ENCODE data around the gene DDX17.

The DDX17 gene

GRCh38 chr22:38467438-38467903 lies 38.6 kb downstream of the DDX17 start:
- no peak for TF ChIP-seq CTCF (IDR thresholded peaks at IDR 0.05; ENCODE audit: borderline replicate concordance, insufficient read depth, low read depth, low read length)
- no peak overlapping the region for H3K4me3 ChIP-seq (ENCODE audit: low read depth, low read length)

GRCh38 chr22:38465673-38466490 lies 40.2 kb downstream of the DDX17 start:
- no peak overlapping the region for H3K4me3 ChIP-seq (ENCODE audit: low read depth, low read length)
- TF ChIP-seq CTCF (IDR thresholded peaks at IDR 0.05; ENCODE audit: borderline replicate concordance, insufficient read depth, low read depth, low read length) = no peak

- no peak for TF ChIP-seq CTCF (IDR thresholded peaks at IDR 0.05; ENCODE audit: borderline replicate concordance, insufficient read depth, low read depth, low read length)
- no peak overlapping the region for H3K4me3 ChIP-seq (ENCODE audit: low read depth, low read length)
Observed at GRCh38 chr22:38464992-38465672, 41.0 kb downstream of the DDX17 start.

GRCh38 chr22:38462960-38463784 lies 42.9 kb downstream of the DDX17 start:
- no peak overlapping the region for H3K4me3 ChIP-seq (ENCODE audit: low read depth, low read length)
- TF ChIP-seq CTCF (IDR thresholded peaks at IDR 0.05; ENCODE audit: borderline replicate concordance, insufficient read depth, low read depth, low read length) = no peak

GRCh38 chr22:38461414-38462081 lies 44.6 kb downstream of the DDX17 start:
- no peak overlapping the region for H3K4me3 ChIP-seq (ENCODE audit: low read depth, low read length)

More at GRCh38 chr22:38461414-38462081, 44.6 kb downstream of the DDX17 start:
- no peak for TF ChIP-seq CTCF (IDR thresholded peaks at IDR 0.05; ENCODE audit: borderline replicate concordance, insufficient read depth, low read depth, low read length)

All from GM12875 (cell line).